Measurements from ENCODE around the gene B3GNT3.
"Not testable (repeated sequence)": the region's sequence is repeated elsewhere in the genome, so short reads cannot be mapped to it uniquely, and the experiment has no call there.

Gene B3GNT3

DNA sequence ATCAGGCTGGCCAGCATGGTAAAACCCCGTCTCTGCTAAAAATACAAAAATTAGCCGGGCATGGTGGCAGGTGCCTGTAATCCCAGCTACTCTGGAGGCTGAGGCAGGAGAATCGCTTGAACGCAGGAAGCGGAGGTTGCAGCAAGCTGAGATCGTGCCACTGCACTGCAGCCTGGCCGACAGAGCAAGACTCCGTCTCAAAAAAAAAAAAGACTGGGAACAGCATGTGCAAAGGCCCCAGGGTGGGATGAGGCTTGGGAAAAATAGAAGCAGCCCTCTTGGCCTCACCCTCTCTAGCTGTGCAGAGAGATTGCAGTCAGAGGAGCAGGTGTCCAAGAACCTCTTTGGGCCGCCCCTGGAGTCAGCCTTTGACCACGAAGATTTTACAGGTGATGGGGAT, 17.1 kb upstream of the B3GNT3 start:
- peaks cover 10% of the 10 kb centered on the region for H3K4me1 ChIP-seq (ENCODE audit: control insufficient read depth, insufficient read depth, low read depth, low read length)
- H3K79me1 ChIP-seq (replicated peaks; ENCODE audit: low read length, poor library complexity, severe bottlenecking); H3K9me3 ChIP-seq (ENCODE audit: control insufficient read depth, low read length); H3K23ac ChIP-seq (ENCODE audit: low read length in 2 of 2); DNase-seq; H2BK120ac ChIP-seq (ENCODE audit: low read depth, low read length); H3K9ac ChIP-seq (ENCODE audit: low read length); H3K4ac ChIP-seq (ENCODE audit: low read depth in 1 of 2, low read length in 2 of 2); H2BK15ac ChIP-seq (ENCODE audit: low read depth, poor library complexity, severe bottlenecking); H2BK5ac ChIP-seq (ENCODE audit: low read depth, low read length, poor library complexity, severe bottlenecking); H4K91ac ChIP-seq (ENCODE audit: low read length); H2AFZ ChIP-seq (ENCODE audit: low read depth, low read length); H3K18ac ChIP-seq (ENCODE audit: low read depth in 1 of 2, low read length in 2 of 2); H3K27ac ChIP-seq (ENCODE audit: low read length, poor library complexity, severe bottlenecking); H3K14ac ChIP-seq (ENCODE audit: low read length in 2 of 2); H4K8ac ChIP-seq (ENCODE audit: low read length); H3K36me3 ChIP-seq (ENCODE audit: control insufficient read depth in 1 of 2, insufficient read depth in 2 of 2, low read depth in 1 of 2, low read length in 2 of 2); H2BK12ac ChIP-seq (ENCODE audit: low read length in 2 of 2); H2AK5ac ChIP-seq (ENCODE audit: low read length, severe bottlenecking); H3K4me2 ChIP-seq (ENCODE audit: low read length, poor library complexity, severe bottlenecking); H3K4me3 ChIP-seq (ENCODE audit: insufficient read depth in 1 of 2, low read depth in 1 of 2, low read length in 2 of 2): not testable (repeated sequence)
- WGBS = 76% methylated on average over 10 of the region's 10 CpGs
- H3K27me3 ChIP-seq (ENCODE audit: control insufficient read depth in 1 of 2, insufficient read depth in 1 of 2, low read length in 2 of 2) = peaks cover 3 to 31% of the 10 kb centered on the region in 2 experiments

DNA sequence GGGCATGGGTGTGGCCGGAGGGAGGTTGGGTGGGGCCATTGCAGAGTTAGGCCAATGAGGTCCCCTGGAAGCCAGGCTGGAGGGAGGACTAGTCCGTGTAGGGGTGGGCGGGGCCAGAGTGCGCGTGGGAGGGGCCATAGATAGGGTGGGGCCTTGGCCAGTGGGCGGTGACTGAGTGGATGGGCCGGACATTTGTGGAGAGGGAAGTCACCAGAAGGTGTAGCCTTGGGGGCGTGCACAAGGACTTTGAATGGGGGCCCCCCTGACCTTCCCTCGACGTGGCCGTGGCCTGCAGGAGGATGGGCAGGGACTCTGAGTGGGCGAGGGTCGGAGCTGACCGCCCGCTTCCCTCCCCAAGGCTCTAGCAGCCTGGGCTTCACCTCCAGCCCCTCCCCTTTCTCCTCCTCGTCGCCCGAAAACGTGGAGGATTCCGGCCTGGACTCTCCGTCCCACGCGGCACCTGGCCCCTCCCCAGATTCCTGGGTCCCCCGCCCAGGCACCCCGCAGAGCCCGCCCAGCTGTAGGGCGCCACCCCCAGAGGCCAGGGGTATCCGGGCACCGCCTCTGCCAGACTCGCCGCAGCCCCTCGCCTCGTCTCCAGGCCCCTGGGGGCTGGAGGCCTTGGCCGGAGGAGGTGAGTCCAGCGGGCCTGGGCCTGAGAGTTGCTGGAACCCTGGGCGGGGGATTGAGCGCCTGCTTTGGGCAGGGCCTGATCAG, 16.5 kb upstream of the B3GNT3 start:
- H3K4ac ChIP-seq (ENCODE audit: low read depth in 1 of 2, low read length in 2 of 2) = no peak overlapping the region
- H2AK5ac ChIP-seq (ENCODE audit: low read length, severe bottlenecking) = no peak overlapping the region
- H3K36me3 ChIP-seq (ENCODE audit: control insufficient read depth in 1 of 2, insufficient read depth in 2 of 2, low read depth in 1 of 2, low read length in 2 of 2) = no peaks in the 10 kb centered on the region
- no peak overlapping the region for H4K91ac ChIP-seq (ENCODE audit: low read length)
- H3K9ac ChIP-seq (ENCODE audit: low read length) = peak overlapping the region; percentile 40
- peak; percentile 56 for DNase-seq
- H3K9me3 ChIP-seq (ENCODE audit: control insufficient read depth, low read length) = no peaks in the 10 kb centered on the region
- peaks cover 10% of the 10 kb centered on the region for H3K4me1 ChIP-seq (ENCODE audit: control insufficient read depth, insufficient read depth, low read depth, low read length)
- WGBS = 8% methylated on average over 30 of the region's 37 CpGs
- H2BK15ac ChIP-seq (ENCODE audit: low read depth, poor library complexity, severe bottlenecking) = no peak overlapping the region
- H3K79me1 ChIP-seq (replicated peaks; ENCODE audit: low read length, poor library complexity, severe bottlenecking) = no peaks in the 10 kb centered on the region
- no peak overlapping the region for H2BK5ac ChIP-seq (ENCODE audit: low read depth, low read length, poor library complexity, severe bottlenecking)
- H2BK120ac ChIP-seq (ENCODE audit: low read depth, low read length) = no peak overlapping the region
- H2AFZ ChIP-seq (ENCODE audit: low read depth, low read length) = peak overlapping the region; percentile 62
- peak overlapping the region in 1 of 2 experiments; percentile 71 for H3K18ac ChIP-seq (ENCODE audit: low read depth in 1 of 2, low read length in 2 of 2)
- H3K14ac ChIP-seq (ENCODE audit: low read length in 2 of 2) = no peak overlapping the region
- no peak overlapping the region for H3K27ac ChIP-seq (ENCODE audit: low read length, poor library complexity, severe bottlenecking)
- H3K4me2 ChIP-seq (ENCODE audit: low read length, poor library complexity, severe bottlenecking) = peak overlapping the region; percentile 17
- H3K23ac ChIP-seq (ENCODE audit: low read length in 2 of 2) = no peak overlapping the region
- H4K8ac ChIP-seq (ENCODE audit: low read length) = peak overlapping the region; percentile 32
- H3K4me3 ChIP-seq (ENCODE audit: insufficient read depth in 1 of 2, low read depth in 1 of 2, low read length in 2 of 2) = peak overlapping the region in 1 of 2 experiments; percentile 70
- H2BK12ac ChIP-seq (ENCODE audit: low read length in 2 of 2) = no peak overlapping the region
- H3K27me3 ChIP-seq (ENCODE audit: control insufficient read depth in 1 of 2, insufficient read depth in 1 of 2, low read length in 2 of 2) = peaks cover 3 to 31% of the 10 kb centered on the region in 2 experiments

DNA sequence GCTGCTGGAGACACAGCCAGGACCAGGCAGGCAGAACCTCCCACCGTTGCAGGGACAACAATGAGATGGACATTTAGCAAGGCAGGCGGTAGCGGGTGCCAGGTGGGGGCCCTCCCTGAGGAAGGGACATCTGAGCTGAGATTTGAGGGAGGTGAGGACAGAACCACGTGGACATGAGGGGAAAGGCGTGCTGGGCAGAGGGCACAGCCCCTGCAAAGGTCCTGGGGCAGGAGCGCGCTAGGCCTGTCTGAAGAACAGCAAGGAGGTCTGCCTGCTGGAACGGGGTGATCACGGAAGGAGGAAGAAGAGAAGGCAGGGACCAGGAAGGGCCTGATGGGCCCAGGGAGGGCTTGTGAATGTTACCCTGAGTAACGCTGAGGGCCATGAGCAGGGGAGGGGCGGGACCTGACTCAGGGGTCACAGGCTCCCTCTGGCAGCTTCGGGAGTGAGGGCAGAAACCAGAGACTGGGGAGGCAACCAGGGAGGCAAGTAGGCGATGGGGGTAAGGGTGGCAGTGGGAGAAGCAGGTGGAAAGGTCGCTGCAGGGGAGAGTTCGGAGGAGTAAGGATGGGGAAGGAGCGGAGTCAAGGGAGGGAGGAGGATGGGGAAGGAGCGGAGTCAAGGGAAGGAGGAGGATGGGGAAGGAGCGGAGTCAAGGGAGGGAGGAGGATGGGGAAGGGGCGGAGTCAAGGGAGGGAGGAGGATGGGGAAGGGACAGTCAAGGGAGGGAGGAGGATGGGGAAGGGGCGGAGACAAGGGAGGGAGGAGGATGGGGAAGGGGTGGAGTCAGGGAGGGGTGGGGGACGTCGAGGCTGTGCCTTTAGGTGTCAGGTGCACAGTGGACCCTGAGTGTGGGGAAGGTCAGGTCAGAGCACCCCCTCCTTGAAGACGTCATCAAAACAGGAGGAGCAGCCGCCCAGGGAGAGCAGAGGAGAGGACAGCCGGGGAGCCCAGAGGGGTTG, 15.7 kb upstream of the B3GNT3 start:
- WGBS = 14% methylated on average over 25 of the region's 25 CpGs
- no peak overlapping the region for H3K23ac ChIP-seq (ENCODE audit: low read length in 2 of 2)

DNA sequence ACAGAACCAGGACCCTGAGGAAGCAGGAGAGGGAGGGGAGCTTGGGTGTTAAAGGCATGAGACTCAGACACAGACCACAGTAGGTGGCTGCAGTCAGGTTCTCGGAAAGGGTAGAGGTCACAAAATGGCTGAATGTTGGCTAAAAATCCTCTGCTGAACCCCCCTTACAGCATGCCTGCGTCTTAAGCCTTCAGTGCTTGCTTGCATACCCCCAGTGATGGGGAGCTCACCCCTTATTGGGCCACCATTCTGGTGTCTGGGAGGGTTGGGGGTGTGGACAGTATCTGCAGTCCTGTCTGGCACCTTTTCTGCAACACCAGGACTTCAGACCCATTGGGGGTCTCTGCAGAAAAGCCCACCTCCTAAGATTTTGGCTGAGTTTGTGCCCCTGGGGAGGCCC, 14.2 kb upstream of the B3GNT3 start:
- Histone ChIP-seq H2BK12ac (ENCODE audit: low read length in 2 of 2) (no peak overlapping the region), H3K9me3 (ENCODE audit: control insufficient read depth, low read length) (no peaks in the 10 kb centered on the region), H3K18ac (ENCODE audit: low read depth in 1 of 2, low read length in 2 of 2) (no peak overlapping the region), H3K4me1 (ENCODE audit: control insufficient read depth, insufficient read depth, low read depth, low read length) (peaks cover 10% of the 10 kb centered on the region), H2BK15ac (ENCODE audit: low read depth, poor library complexity, severe bottlenecking) (peak overlapping the region; percentile 78), H2AFZ (ENCODE audit: low read depth, low read length) (no peak overlapping the region), H3K14ac (ENCODE audit: low read length in 2 of 2) (no peak overlapping the region), H3K27ac (ENCODE audit: low read length, poor library complexity, severe bottlenecking) (no peak overlapping the region), H3K79me1 (replicated peaks; ENCODE audit: low read length, poor library complexity, severe bottlenecking) (no peaks in the 10 kb centered on the region), H3K4ac (ENCODE audit: low read depth in 1 of 2, low read length in 2 of 2) (no peak overlapping the region), H3K9ac (ENCODE audit: low read length) (no peak overlapping the region), H3K4me3 (ENCODE audit: insufficient read depth in 1 of 2, low read depth in 1 of 2, low read length in 2 of 2) (no peak overlapping the region), H3K27me3 (ENCODE audit: control insufficient read depth in 1 of 2, insufficient read depth in 1 of 2, low read length in 2 of 2) (peaks cover 0 to 21% of the 10 kb centered on the region in 2 experiments), H4K91ac (ENCODE audit: low read length) (no peak overlapping the region), H3K36me3 (ENCODE audit: control insufficient read depth in 1 of 2, insufficient read depth in 2 of 2, low read depth in 1 of 2, low read length in 2 of 2) (no peaks in the 10 kb centered on the region), H2BK5ac (ENCODE audit: low read depth, low read length, poor library complexity, severe bottlenecking) (no peak overlapping the region), H2AK5ac (ENCODE audit: low read length, severe bottlenecking) (no peak overlapping the region), H3K23ac (ENCODE audit: low read length in 2 of 2) (no peak overlapping the region), H3K4me2 (ENCODE audit: low read length, poor library complexity, severe bottlenecking) (no peak overlapping the region), H4K8ac (ENCODE audit: low read length) (no peak overlapping the region), H2BK120ac (ENCODE audit: low read depth, low read length) (no peak overlapping the region)
- DNase-seq = no peak
- 95% methylated on average over 2 of the region's 2 CpGs for WGBS

More for the DNA sequence above, 15.7 kb upstream of the B3GNT3 start:
- H2BK12ac ChIP-seq (ENCODE audit: low read length in 2 of 2) = peak overlapping the region in 1 of 2 experiments; percentile 8
- peak overlapping the region; percentile 3 for H2AFZ ChIP-seq (ENCODE audit: low read depth, low read length)
- no peak overlapping the region for H4K8ac ChIP-seq (ENCODE audit: low read length)
- H2BK120ac ChIP-seq (ENCODE audit: low read depth, low read length) = no peak overlapping the region
- peak overlapping the region; percentile 40 for H3K9ac ChIP-seq (ENCODE audit: low read length)
- H3K36me3 ChIP-seq (ENCODE audit: control insufficient read depth in 1 of 2, insufficient read depth in 2 of 2, low read depth in 1 of 2, low read length in 2 of 2) = no peaks in the 10 kb centered on the region
- no peaks in the 10 kb centered on the region for H3K79me1 ChIP-seq (replicated peaks; ENCODE audit: low read length, poor library complexity, severe bottlenecking)
- no peak overlapping the region for H2AK5ac ChIP-seq (ENCODE audit: low read length, severe bottlenecking)
- no peaks in the 10 kb centered on the region for H3K9me3 ChIP-seq (ENCODE audit: control insufficient read depth, low read length)
- H4K91ac ChIP-seq (ENCODE audit: low read length) = no peak overlapping the region
- H3K4me1 ChIP-seq (ENCODE audit: control insufficient read depth, insufficient read depth, low read depth, low read length) = peaks cover 10% of the 10 kb centered on the region
- no peak overlapping the region for H3K14ac ChIP-seq (ENCODE audit: low read length in 2 of 2)
- DNase-seq = peak; percentile 63
- H3K27me3 ChIP-seq (ENCODE audit: control insufficient read depth in 1 of 2, insufficient read depth in 1 of 2, low read length in 2 of 2) = peaks cover 3 to 28% of the 10 kb centered on the region in 2 experiments
- peak overlapping the region in 1 of 2 experiments; percentile 1 for H3K18ac ChIP-seq (ENCODE audit: low read depth in 1 of 2, low read length in 2 of 2)
- H2BK15ac ChIP-seq (ENCODE audit: low read depth, poor library complexity, severe bottlenecking) = no peak overlapping the region
- H3K4me3 ChIP-seq (ENCODE audit: insufficient read depth in 1 of 2, low read depth in 1 of 2, low read length in 2 of 2) = peak overlapping the region in 1 of 2 experiments; percentile 70
- H3K4ac ChIP-seq (ENCODE audit: low read depth in 1 of 2, low read length in 2 of 2) = no peak overlapping the region
- H2BK5ac ChIP-seq (ENCODE audit: low read depth, low read length, poor library complexity, severe bottlenecking) = no peak overlapping the region
- H3K27ac ChIP-seq (ENCODE audit: low read length, poor library complexity, severe bottlenecking) = no peak overlapping the region
- no peak overlapping the region for H3K4me2 ChIP-seq (ENCODE audit: low read length, poor library complexity, severe bottlenecking)
